ENCODE data around the gene USP34. TPM values are rescaled to one million over a fixed set of nuclear protein-coding genes. Genes with fewer than 3 reads are reported as not detected.

USP34 gene
- total RNA-seq, 1 donor from 2014 or later = 95.9 TPM

DNA sequence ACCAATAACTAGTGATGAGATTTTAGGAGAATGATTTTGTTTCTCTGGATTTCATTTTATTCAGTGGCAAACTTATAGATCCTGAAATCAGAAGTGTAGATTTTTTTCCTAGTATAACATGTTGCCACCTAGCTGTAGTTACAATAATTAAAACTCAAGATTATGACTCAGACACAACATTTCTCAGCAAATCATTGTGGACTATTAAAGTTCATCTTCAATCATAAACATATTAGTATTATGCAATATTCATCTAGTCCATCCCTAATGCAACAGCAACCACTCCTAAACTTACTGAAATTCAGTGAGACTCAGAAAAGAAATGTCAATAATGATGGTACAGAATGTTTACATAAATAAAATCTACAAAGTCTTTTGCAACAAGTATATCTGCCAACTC, 51.3 kb downstream of the USP34 start:
- Mint-ChIP-seq H3K36me3 (ENCODE audit: low read depth) (peaks cover 5% of the 10 kb centered on the region), H3K4me1 (no peaks in the 10 kb centered on the region), H3K27me3 (ENCODE audit: low read depth) (no peaks in the 10 kb centered on the region), H3K9me3 (no peaks in the 10 kb centered on the region), H3K4me3 (no peak overlapping the region), H3K27ac (ENCODE audit: unreplicated experiment) (no peak overlapping the region)
- no peak for DNase-seq (ENCODE audit: low read depth, low spot score)
- TF ChIP-seq, protein P1, sequence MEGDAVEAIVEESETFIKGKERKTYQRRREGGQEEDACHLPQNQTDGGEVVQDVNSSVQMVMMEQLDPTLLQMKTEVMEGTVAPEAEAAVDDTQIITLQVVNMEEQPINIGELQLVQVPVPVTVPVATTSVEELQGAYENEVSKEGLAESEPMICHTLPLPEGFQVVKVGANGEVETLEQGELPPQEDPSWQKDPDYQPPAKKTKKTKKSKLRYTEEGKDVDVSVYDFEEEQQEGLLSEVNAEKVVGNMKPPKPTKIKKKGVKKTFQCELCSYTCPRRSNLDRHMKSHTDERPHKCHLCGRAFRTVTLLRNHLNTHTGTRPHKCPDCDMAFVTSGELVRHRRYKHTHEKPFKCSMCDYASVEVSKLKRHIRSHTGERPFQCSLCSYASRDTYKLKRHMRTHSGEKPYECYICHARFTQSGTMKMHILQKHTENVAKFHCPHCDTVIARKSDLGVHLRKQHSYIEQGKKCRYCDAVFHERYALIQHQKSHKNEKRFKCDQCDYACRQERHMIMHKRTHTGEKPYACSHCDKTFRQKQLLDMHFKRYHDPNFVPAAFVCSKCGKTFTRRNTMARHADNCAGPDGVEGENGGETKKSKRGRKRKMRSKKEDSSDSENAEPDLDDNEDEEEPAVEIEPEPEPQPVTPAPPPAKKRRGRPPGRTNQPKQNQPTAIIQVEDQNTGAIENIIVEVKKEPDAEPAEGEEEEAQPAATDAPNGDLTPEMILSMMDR (conservative IDR thresholded peaks at IDR 0.05) = no peak

DNA sequence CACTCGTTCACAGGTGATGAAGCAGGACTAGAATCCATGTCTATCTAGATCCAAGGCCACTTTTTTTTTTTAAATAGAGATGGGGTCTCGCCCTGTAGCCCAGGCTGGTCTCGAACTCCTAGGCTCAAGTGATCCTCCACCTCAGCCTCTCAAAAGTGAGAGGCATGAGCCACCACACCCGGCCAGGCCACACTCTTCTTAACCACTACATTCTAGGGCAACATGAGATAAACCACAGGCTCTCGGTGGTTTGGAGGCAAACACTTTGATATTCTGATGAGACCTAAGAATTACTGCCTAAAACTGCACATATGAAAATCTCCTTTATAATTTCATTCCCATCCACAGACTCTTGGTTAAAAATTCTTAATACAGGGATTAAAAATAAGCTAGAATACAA, 51.8 kb downstream of the USP34 start:
- Mint-ChIP-seq H3K27me3 (ENCODE audit: low read depth) (no peaks in the 10 kb centered on the region), H3K4me1 (no peaks in the 10 kb centered on the region), H3K9me3 (no peaks in the 10 kb centered on the region), H3K27ac (ENCODE audit: unreplicated experiment) (no peak overlapping the region), H3K4me3 (no peak overlapping the region), H3K36me3 (ENCODE audit: low read depth) (peaks cover 5% of the 10 kb centered on the region)
- no peak for DNase-seq (ENCODE audit: low read depth, low spot score)
- TF ChIP-seq, protein P1 (conservative IDR thresholded peaks at IDR 0.05) = no peak

DNA sequence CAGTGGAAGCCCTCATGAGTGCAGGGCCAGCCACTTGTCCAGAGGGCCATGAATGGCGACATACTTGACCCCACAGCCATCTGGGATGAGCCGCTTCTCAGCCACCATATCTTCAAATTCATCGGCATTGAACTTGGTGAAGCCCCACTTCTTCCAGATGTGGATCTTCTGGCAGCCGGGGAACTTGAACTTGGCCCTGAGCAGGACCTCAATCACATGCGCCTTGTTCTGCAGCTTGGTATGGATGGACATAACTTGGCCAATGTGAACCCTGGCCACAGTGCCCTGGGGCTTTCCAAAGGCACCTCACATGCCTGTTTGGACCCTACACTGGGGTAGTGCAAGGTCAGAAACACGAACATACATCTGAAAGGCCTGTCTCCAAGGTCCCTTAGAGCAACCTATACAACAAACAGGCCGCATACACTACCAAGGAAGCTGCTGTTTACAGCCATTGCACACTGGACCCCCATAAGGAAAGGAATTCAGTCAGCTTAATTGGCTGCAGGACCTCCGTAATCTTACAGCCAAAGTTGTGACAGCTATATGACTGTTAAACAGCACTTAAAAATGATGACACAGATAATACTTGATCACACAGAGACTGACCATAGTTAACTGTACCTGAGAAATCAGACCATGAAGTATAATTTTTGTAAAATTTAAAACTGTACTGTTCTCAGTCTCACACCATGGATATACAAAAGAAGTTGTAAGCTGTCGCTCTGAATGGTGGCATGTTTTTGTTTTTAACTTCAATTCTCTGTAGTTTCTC, 53.8 kb downstream of the USP34 start:
- no peak overlapping the region for H3K27ac Mint-ChIP-seq (ENCODE audit: unreplicated experiment)

DNA sequence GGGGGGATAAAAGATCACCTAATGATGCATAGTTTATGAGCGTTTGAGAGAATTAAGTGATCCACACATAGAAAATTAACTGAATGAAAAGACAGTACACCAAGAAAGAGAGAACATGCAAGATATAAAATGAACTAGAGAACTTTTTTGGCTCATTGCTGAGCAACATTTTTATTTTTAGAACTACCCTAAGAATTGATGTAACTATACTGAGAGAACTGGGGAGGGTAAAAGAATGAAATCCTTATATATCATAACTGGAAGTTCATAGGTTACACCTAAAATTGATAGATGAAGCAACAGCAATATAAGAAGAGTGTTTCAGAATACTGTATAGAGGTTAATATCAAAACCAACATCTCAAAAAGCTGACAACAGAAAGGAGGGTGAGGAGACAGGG, 55.6 kb downstream of the USP34 start:
- Mint-ChIP-seq H3K4me1 (no peaks in the 10 kb centered on the region), H3K27me3 (ENCODE audit: low read depth) (no peaks in the 10 kb centered on the region), H3K27ac (ENCODE audit: unreplicated experiment) (no peak overlapping the region), H3K9me3 (no peaks in the 10 kb centered on the region), H3K4me3 (no peak overlapping the region), H3K36me3 (ENCODE audit: low read depth) (no peaks in the 10 kb centered on the region)
- TF ChIP-seq, protein P1 (conservative IDR thresholded peaks at IDR 0.05) = no peak
- DNase-seq (ENCODE audit: low read depth, low spot score) = no peak

More for the DNA sequence above, 53.8 kb downstream of the USP34 start:
- H3K27me3 Mint-ChIP-seq (ENCODE audit: low read depth) = no peaks in the 10 kb centered on the region
- no peaks in the 10 kb centered on the region for H3K9me3 Mint-ChIP-seq
- H3K4me1 Mint-ChIP-seq = no peaks in the 10 kb centered on the region
- TF ChIP-seq, protein P1 (conservative IDR thresholded peaks at IDR 0.05) = no peak
- H3K4me3 Mint-ChIP-seq = no peak overlapping the region
- H3K36me3 Mint-ChIP-seq (ENCODE audit: low read depth) = peaks cover 3% of the 10 kb centered on the region
- DNase-seq (ENCODE audit: low read depth, low spot score) = no peak

DNA sequence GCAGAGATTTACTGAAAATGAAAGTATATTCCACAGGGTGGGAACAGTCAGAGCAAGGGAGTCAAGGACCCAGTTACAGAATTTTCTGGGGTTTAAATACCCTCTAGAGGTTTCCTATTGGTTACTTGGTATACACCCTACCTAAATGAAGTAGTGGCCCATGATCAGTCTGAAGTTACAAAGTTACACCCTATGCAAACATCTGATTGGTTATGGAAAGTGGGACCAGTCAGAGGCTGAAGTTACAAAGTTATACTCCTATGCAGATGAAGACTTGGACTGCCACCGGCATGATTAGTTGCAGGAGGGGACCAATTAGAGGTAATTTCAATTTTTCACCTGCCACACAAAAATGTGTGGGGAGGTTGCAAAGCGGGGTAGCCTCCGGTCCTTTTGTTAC, 56.2 kb downstream of the USP34 start:
- Mint-ChIP-seq H3K9me3 (no peaks in the 10 kb centered on the region), H3K4me1 (no peaks in the 10 kb centered on the region), H3K27ac (ENCODE audit: unreplicated experiment) (no peak overlapping the region), H3K27me3 (ENCODE audit: low read depth) (no peaks in the 10 kb centered on the region), H3K4me3 (no peak overlapping the region), H3K36me3 (ENCODE audit: low read depth) (no peaks in the 10 kb centered on the region)
- TF ChIP-seq, protein P1 (conservative IDR thresholded peaks at IDR 0.05) = no peak
- DNase-seq (ENCODE audit: low read depth, low spot score) = no peak

Data from neural crest cell (in vitro differentiated cells).